IgD-negative memory B cell (primary cell): Measurements from ENCODE around the gene KCNS1. TPM values are rescaled to one million over a fixed set of nuclear protein-coding genes. Genes with fewer than 3 reads are reported as not detected.
"Not testable (repeated sequence)": the region's sequence is repeated elsewhere in the genome, so short reads cannot be mapped to it uniquely, and the experiment has no call there.

Experiments
- H3K27ac Mint-ChIP-seq, 3 donors: one replicate each; pipeline ENCODE4 v1.8.0; 2020 to 2022; ENCODE audit warnings: mild to moderate bottlenecking in 3 of 3, mixed read lengths in 3 of 3, moderate library complexity in 1 of 3
- H3K27me3 Mint-ChIP-seq: one replicate; pipeline ENCODE4 v1.8.0; 2021; ENCODE audit warnings: mixed read lengths
- H3K36me3 Mint-ChIP-seq: one replicate; pipeline ENCODE4 v1.8.0; 2020; ENCODE audit warnings: mild to moderate bottlenecking, mixed read lengths
- H3K4me1 Mint-ChIP-seq, 3 donors: one replicate each; pipeline ENCODE4 v1.8.0; 2020 to 2022; ENCODE audit warnings: mixed read lengths in 3 of 3, mild to moderate bottlenecking in 1 of 3
- H3K4me3 Mint-ChIP-seq, 4 donors: one replicate each; pipeline ENCODE4 v1.8.0; 2020 to 2022; ENCODE audit warnings: mild to moderate bottlenecking in 4 of 4, mixed read lengths in 4 of 4, moderate library complexity in 3 of 4
- H3K9me3 Mint-ChIP-seq, 3 donors: one replicate each; pipeline ENCODE4 v1.8.0; 2020 to 2021; ENCODE audit warnings: mixed read lengths in 3 of 3, mild to moderate bottlenecking in 1 of 3
- polyA plus RNA-seq: library from polyadenylated mRNA; unstranded; fragments of 300-500 nt; fragmentation: Illumina TruSeq; gene quantifications from one replicate; pipeline ENCODE4 v1.2.3, GENCODE V29; 2021

The KCNS1 gene
- polyA plus RNA-seq, 1 donor from 2014 or later, result not detected

DNA sequence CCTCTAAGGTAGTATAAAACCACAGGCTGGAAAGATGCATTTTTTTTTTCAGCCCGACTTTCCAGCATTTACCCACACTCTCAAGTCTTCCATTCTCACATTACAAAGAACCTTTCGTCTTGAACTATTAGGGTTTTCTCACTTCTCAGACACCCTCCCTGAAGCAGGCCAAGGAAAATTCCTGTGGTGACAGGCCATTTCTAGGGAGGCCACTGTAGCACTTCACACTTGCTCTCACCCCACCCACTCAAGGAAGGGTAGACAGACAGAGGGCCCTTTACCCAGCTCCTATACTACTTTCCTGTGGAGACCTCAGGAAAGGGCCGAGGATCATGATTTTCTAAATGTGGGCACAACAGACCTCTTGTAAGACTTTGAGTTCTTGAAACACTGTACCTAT is 27.7 kb downstream of the KCNS1 start:
- Mint-ChIP-seq H3K4me3 (no peak overlapping the region), H3K4me1 (peaks cover 9 to 14% (median 10%) of the 10 kb centered on the region in 3 donors), H3K27me3 (no peaks in the 10 kb centered on the region), H3K9me3 (no peaks in the 10 kb centered on the region), H3K27ac (no peak overlapping the region), H3K36me3 (peaks cover 3% of the 10 kb centered on the region)

GRCh38 chr20:45072066-45072465 is 28.9 kb downstream of the KCNS1 start:
- Mint-ChIP-seq H3K9me3 (no peaks in the 10 kb centered on the region), H3K4me3 (peak overlapping the region in 1 of 4 donors; percentile 47), H3K4me1 (peaks cover 10 to 16% (median 16%) of the 10 kb centered on the region in 3 donors), H3K27ac (no peak overlapping the region), H3K27me3 (no peaks in the 10 kb centered on the region), H3K36me3 (peaks cover 3% of the 10 kb centered on the region)

GRCh38 chr20:45070932-45071632 is 29.8 kb downstream of the KCNS1 start:
- Mint-ChIP-seq H3K4me1 (peaks cover 14 to 20% (median 16%) of the 10 kb centered on the region in 3 donors), H3K9me3 (no peaks in the 10 kb centered on the region), H3K36me3 (peaks cover 4% of the 10 kb centered on the region), H3K27me3 (no peaks in the 10 kb centered on the region), H3K27ac (no peak overlapping the region), H3K4me3 (no peak overlapping the region)

- no peak overlapping the region for H3K4me3 Mint-ChIP-seq
- peaks cover 4% of the 10 kb centered on the region for H3K36me3 Mint-ChIP-seq
- H3K4me1 Mint-ChIP-seq, result peaks cover 27 to 34% (median 27%) of the 10 kb centered on the region in 3 donors
- H3K27me3 Mint-ChIP-seq, result no peaks in the 10 kb centered on the region
- no peaks in the 10 kb centered on the region for H3K9me3 Mint-ChIP-seq
- no peak overlapping the region for H3K27ac Mint-ChIP-seq
These were observed 31.7 kb downstream of the KCNS1 start for GRCh38 chr20:45069261-45069660.

DNA sequence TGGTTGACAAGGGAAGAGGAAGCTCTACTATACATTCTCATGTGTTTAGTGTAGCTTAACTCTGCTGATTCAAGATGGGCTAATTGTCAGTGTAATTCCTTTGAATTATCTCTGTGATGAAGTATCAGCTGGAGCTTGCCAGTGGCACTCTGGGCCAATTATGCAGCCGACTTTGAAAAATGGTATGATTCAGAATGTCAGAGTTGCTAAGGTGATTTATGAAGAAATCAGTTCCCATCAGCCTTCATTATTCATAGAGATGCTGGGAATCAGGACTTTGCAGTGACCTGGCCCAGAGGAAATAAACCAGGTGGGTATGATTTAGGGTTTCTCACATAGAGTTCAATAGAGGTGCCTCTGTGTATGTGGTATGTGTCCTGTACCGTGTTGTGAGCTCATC is 33.4 kb downstream of the KCNS1 start:
- Mint-ChIP-seq H3K9me3 (no peaks in the 10 kb centered on the region), H3K27me3 (no peaks in the 10 kb centered on the region), H3K4me1 (peaks cover 31 to 40% (median 36%) of the 10 kb centered on the region in 3 donors), H3K27ac (no peak overlapping the region), H3K36me3 (peaks cover 6% of the 10 kb centered on the region), H3K4me3 (no peak overlapping the region)

GRCh38 chr20:45067087-45067486 is 33.8 kb downstream of the KCNS1 start:
- Mint-ChIP-seq H3K36me3 (peaks cover 6% of the 10 kb centered on the region), H3K27me3 (no peaks in the 10 kb centered on the region), H3K27ac (no peak overlapping the region), H3K9me3 (no peaks in the 10 kb centered on the region), H3K4me3 (no peak overlapping the region), H3K4me1 (peaks cover 31 to 43% (median 38%) of the 10 kb centered on the region in 3 donors)

GRCh38 chr20:45066372-45066771 is 34.6 kb downstream of the KCNS1 start:
- Mint-ChIP-seq H3K9me3 (no peaks in the 10 kb centered on the region), H3K4me1 (peaks cover 30 to 45% (median 39%) of the 10 kb centered on the region in 3 donors), H3K4me3 (peak overlapping the region in 1 of 4 donors; percentile 27), H3K27me3 (no peaks in the 10 kb centered on the region), H3K36me3 (peaks cover 6% of the 10 kb centered on the region), H3K27ac (peak overlapping the region in 2 of 3 donors; percentile 63 to 80)

DNA sequence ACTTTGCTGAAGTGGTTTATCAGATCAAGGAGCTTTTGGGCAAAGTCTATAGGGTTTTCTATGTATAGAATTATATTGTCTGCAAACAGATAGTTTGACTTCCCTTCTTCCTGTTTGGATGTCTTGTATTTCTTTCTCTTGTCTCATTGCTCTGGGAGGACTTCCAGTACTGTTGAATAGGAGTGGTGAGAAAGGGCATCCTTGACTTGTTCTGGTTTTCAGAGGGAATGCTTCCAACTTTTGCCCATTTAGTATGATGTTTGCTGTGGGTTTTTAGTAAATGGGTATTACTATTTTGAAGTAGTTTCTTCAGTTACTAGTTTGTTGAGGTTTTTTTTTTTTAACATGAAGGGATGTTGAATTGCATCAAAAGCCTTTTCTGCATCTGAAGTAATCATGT is 36.1 kb downstream of the KCNS1 start:
- peaks cover 33 to 46% (median 33%) of the 10 kb centered on the region in 3 donors for H3K4me1 Mint-ChIP-seq
- no peaks in the 10 kb centered on the region for H3K27me3 Mint-ChIP-seq
- H3K4me3 Mint-ChIP-seq, result peak overlapping the region in 3 of 4 donors; percentile 5 to 67 (median 43)
- H3K9me3 Mint-ChIP-seq, result no peaks in the 10 kb centered on the region
- peak overlapping the region in 2 of 3 donors; percentile 11 to 80 for H3K27ac Mint-ChIP-seq
- peaks cover 6% of the 10 kb centered on the region for H3K36me3 Mint-ChIP-seq

GRCh38 chr20:45063107-45063506 is 37.8 kb downstream of the KCNS1 start:
- H3K27me3 Mint-ChIP-seq, H3K36me3 Mint-ChIP-seq, H3K9me3 Mint-ChIP-seq: not testable (repeated sequence)
- peak overlapping the region in 2 of 3 donors; percentile 9 to 33 for H3K27ac Mint-ChIP-seq
- peak overlapping the region; percentile 2 to 79 (median 48) for H3K4me3 Mint-ChIP-seq
- peaks cover 43 to 55% (median 46%) of the 10 kb centered on the region in 3 donors for H3K4me1 Mint-ChIP-seq

DNA sequence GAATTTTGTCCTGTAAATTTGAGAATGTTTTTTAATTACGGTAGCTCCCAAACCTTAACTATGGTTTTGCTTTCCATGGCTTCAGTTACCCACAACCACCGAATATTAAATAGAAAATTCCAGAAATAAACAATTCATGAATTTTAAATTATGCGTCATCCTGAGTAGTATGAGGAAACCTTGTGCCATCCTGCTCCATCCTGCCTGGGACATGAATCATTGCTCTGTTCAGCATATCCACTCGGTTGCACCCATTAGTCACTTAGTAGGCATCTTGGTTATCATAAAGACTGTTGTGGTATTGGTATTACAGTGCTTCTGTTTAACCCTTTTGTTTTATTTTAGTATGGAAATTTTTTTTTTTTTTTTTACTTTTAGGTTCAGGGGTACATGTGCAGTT is 39.7 kb downstream of the KCNS1 start:
- Mint-ChIP-seq H3K36me3 (peaks cover 3% of the 10 kb centered on the region), H3K27me3 (no peaks in the 10 kb centered on the region), H3K4me3 (no peak overlapping the region), H3K27ac (no peak overlapping the region), H3K4me1 (peaks cover 47 to 54% (median 48%) of the 10 kb centered on the region in 3 donors), H3K9me3 (no peaks in the 10 kb centered on the region)

DNA sequence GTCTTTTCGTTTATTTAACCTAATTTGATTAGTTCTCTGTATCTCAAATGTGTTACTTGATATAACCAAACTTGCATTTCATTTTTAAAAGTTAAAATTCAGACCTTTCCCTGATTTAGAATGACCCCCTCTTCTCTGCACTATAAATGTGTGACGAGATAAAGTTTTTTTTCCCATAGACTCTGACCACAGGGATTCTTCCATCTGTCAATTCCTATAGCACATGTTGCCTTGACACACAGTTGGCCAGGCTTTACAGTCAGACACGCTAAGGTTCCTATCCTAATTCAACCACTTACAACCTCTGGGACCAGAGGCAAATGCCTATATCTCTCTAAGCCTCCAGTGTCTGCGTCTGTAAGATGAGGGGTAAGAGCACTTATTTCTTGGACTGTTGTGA is 40.6 kb downstream of the KCNS1 start:
- Mint-ChIP-seq H3K27me3 (no peaks in the 10 kb centered on the region), H3K36me3 (peaks cover 3% of the 10 kb centered on the region), H3K4me1 (peaks cover 46 to 56% (median 52%) of the 10 kb centered on the region in 3 donors), H3K9me3 (no peaks in the 10 kb centered on the region), H3K4me3 (no peak overlapping the region), H3K27ac (peak overlapping the region in 2 of 3 donors; percentile 59 to 80)

- H3K27ac Mint-ChIP-seq, result peak overlapping the region; percentile 12 to 59 (median 50)
- peaks cover 40 to 51% (median 50%) of the 10 kb centered on the region in 3 donors for H3K4me1 Mint-ChIP-seq
- peak overlapping the region in 1 of 4 donors; percentile 9 for H3K4me3 Mint-ChIP-seq
- no peaks in the 10 kb centered on the region for H3K27me3 Mint-ChIP-seq
- peaks cover 3% of the 10 kb centered on the region for H3K36me3 Mint-ChIP-seq
- no peaks in the 10 kb centered on the region for H3K9me3 Mint-ChIP-seq
These were observed 41.8 kb downstream of the KCNS1 start for GRCh38 chr20:45059022-45059728.

GRCh38 chr20:45058168-45058850 is 42.6 kb downstream of the KCNS1 start:
- Mint-ChIP-seq H3K9me3 (no peaks in the 10 kb centered on the region), H3K4me1 (peaks cover 44 to 55% (median 53%) of the 10 kb centered on the region in 3 donors)

GRCh38 chr20:45056473-45057173 is 44.3 kb downstream of the KCNS1 start:
- Mint-ChIP-seq H3K36me3 (no peaks in the 10 kb centered on the region), H3K9me3 (no peaks in the 10 kb centered on the region), H3K4me3 (no peak overlapping the region), H3K27me3 (no peaks in the 10 kb centered on the region), H3K27ac (peak overlapping the region; percentile 10 to 92 (median 53)), H3K4me1 (peaks cover 52 to 67% (median 64%) of the 10 kb centered on the region in 3 donors)

More at GRCh38 chr20:45058168-45058850, 42.6 kb downstream of the KCNS1 start:
- Mint-ChIP-seq H3K36me3 (peaks cover under 1% of the 10 kb centered on the region), H3K27ac (peak overlapping the region; percentile 11 to 59 (median 50)), H3K27me3 (no peaks in the 10 kb centered on the region), H3K4me3 (peak overlapping the region in 1 of 4 donors; percentile 75)
